ENCODE results near the gene VCAN. TPM values are rescaled to one million over a fixed set of nuclear protein-coding genes. Genes with fewer than 3 reads are reported as not detected.

The VCAN gene
- total and polyA plus RNA-seq, 4 donors, result 0.97 to 15.6 (median 4.8) TPM

DNA sequence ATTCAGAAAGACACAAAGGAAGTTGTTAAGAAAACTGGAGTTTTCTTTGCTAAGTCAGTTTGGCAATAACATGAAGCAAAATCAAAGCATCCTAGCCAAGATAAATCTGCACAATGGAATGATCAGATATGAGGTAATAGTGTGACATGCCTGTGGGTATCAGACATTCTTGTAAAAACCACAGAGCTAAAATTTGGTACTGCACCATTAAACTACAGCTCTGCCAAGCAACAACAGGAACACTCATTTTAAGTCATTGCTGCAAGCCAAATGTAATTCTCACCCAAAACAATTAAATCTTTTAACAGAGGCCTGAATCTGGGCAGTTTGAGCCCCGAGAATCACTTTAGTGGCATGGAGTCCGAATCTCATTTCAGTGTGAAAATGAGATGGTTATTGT is 96.6 kb downstream of the VCAN start:
- TF ChIP-seq FOXA1 (IDR thresholded peaks at IDR 0.05) (no peak), NR2F2 (IDR thresholded peaks at IDR 0.05) (no peak), RAD21 (IDR thresholded peaks at IDR 0.05) (no peak), RXRA (IDR thresholded peaks at IDR 0.05) (no peak), TAF1 (conservative IDR thresholded peaks at IDR 0.05) (no peak), HNF4A (conservative IDR thresholded peaks at IDR 0.05) (no peak), JUND (IDR thresholded peaks at IDR 0.05) (no peak), SP1 (IDR thresholded peaks at IDR 0.05) (no peak), EGR1 (IDR thresholded peaks at IDR 0.05; ENCODE audit: low read depth in 2 of 2) (no peak), HNF4G (IDR thresholded peaks at IDR 0.05) (no peak)
- TF ChIP-seq, protein P1, sequence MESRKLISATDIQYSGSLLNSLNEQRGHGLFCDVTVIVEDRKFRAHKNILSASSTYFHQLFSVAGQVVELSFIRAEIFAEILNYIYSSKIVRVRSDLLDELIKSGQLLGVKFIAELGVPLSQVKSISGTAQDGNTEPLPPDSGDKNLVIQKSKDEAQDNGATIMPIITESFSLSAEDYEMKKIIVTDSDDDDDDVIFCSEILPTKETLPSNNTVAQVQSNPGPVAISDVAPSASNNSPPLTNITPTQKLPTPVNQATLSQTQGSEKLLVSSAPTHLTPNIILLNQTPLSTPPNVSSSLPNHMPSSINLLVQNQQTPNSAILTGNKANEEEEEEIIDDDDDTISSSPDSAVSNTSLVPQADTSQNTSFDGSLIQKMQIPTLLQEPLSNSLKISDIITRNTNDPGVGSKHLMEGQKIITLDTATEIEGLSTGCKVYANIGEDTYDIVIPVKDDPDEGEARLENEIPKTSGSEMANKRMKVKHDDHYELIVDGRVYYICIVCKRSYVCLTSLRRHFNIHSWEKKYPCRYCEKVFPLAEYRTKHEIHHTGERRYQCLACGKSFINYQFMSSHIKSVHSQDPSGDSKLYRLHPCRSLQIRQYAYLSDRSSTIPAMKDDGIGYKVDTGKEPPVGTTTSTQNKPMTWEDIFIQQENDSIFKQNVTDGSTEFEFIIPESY (IDR thresholded peaks at IDR 0.05), result no peak
- TF ChIP-seq, protein P2, sequence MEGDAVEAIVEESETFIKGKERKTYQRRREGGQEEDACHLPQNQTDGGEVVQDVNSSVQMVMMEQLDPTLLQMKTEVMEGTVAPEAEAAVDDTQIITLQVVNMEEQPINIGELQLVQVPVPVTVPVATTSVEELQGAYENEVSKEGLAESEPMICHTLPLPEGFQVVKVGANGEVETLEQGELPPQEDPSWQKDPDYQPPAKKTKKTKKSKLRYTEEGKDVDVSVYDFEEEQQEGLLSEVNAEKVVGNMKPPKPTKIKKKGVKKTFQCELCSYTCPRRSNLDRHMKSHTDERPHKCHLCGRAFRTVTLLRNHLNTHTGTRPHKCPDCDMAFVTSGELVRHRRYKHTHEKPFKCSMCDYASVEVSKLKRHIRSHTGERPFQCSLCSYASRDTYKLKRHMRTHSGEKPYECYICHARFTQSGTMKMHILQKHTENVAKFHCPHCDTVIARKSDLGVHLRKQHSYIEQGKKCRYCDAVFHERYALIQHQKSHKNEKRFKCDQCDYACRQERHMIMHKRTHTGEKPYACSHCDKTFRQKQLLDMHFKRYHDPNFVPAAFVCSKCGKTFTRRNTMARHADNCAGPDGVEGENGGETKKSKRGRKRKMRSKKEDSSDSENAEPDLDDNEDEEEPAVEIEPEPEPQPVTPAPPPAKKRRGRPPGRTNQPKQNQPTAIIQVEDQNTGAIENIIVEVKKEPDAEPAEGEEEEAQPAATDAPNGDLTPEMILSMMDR (IDR thresholded peaks at IDR 0.05; ENCODE audit: low read depth, low read length, missing input control), result no peak
- TF ChIP-seq, protein P3, sequence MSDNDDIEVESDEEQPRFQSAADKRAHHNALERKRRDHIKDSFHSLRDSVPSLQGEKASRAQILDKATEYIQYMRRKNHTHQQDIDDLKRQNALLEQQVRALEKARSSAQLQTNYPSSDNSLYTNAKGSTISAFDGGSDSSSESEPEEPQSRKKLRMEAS (IDR thresholded peaks at IDR 0.05), result no peak
- TF ChIP-seq, protein P4, sequence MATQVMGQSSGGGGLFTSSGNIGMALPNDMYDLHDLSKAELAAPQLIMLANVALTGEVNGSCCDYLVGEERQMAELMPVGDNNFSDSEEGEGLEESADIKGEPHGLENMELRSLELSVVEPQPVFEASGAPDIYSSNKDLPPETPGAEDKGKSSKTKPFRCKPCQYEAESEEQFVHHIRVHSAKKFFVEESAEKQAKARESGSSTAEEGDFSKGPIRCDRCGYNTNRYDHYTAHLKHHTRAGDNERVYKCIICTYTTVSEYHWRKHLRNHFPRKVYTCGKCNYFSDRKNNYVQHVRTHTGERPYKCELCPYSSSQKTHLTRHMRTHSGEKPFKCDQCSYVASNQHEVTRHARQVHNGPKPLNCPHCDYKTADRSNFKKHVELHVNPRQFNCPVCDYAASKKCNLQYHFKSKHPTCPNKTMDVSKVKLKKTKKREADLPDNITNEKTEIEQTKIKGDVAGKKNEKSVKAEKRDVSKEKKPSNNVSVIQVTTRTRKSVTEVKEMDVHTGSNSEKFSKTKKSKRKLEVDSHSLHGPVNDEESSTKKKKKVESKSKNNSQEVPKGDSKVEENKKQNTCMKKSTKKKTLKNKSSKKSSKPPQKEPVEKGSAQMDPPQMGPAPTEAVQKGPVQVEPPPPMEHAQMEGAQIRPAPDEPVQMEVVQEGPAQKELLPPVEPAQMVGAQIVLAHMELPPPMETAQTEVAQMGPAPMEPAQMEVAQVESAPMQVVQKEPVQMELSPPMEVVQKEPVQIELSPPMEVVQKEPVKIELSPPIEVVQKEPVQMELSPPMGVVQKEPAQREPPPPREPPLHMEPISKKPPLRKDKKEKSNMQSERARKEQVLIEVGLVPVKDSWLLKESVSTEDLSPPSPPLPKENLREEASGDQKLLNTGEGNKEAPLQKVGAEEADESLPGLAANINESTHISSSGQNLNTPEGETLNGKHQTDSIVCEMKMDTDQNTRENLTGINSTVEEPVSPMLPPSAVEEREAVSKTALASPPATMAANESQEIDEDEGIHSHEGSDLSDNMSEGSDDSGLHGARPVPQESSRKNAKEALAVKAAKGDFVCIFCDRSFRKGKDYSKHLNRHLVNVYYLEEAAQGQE (IDR thresholded peaks at IDR 0.05), result no peak
- DNase-seq (ENCODE audit: low spot score), result no peak
- Histone ChIP-seq H3K36me3 (ENCODE audit: control insufficient read depth in 4 of 4, insufficient read depth in 3 of 4, low read depth in 1 of 4, low read length in 3 of 4) (no peaks in the 10 kb centered on the region), H3K4me1 (ENCODE audit: control insufficient read depth in 4 of 4, insufficient read depth in 4 of 4, low read length in 3 of 4) (peaks cover 0 to 4% (median 2%) of the 10 kb centered on the region in 4 donors), H3K4me3 (ENCODE audit: low read depth in 1 of 3, low read length in 3 of 3) (no peak overlapping the region), H3K9me3 (ENCODE audit: control insufficient read depth in 4 of 4, low read length in 3 of 4) (peaks cover 0 to 8% (median 1%) of the 10 kb centered on the region in 4 donors), H3K27me3 (ENCODE audit: control insufficient read depth in 4 of 4, insufficient read depth in 4 of 4, low read length in 3 of 4) (peaks cover 0 to 2% (median 0%) of the 10 kb centered on the region in 4 donors), H3K27ac (ENCODE audit: low read depth in 1 of 2, low read length in 2 of 2) (no peak overlapping the region), H3K9ac (ENCODE audit: low read depth in 1 of 2, low read length in 2 of 2) (no peak overlapping the region)
- WGBS, result 88% methylated on average over 2 of the region's 2 CpGs

DNA sequence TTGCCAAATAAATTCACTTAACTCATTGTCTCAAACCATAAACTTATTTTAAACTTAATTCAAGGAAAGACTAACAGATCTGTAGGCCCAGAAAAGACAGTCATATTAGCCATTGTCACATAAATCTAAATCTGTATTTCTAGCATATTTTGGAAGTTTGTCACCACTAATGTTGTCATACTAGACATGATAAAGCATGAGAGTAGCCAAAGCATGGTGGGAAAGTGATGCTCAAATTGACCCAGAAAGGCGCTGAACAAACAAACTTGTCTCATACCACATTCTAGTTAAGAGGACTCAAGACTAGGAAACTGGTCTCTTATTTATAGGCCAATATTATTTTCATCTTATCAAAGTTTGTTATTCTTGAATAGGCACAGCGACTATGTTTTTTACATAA is 99.4 kb downstream of the VCAN start:
- H3K27me3 ChIP-seq (ENCODE audit: control insufficient read depth in 4 of 4, insufficient read depth in 4 of 4, low read length in 3 of 4), result peaks cover 0 to 2% (median 0%) of the 10 kb centered on the region in 4 donors
- H3K36me3 ChIP-seq (ENCODE audit: control insufficient read depth in 4 of 4, insufficient read depth in 3 of 4, low read depth in 1 of 4, low read length in 3 of 4), result no peaks in the 10 kb centered on the region
- H3K9me3 ChIP-seq (ENCODE audit: control insufficient read depth in 4 of 4, low read length in 3 of 4), result peaks cover 0 to 8% (median 2%) of the 10 kb centered on the region in 4 donors
- no peak for DNase-seq (ENCODE audit: low spot score)
- TF ChIP-seq, protein P2 (IDR thresholded peaks at IDR 0.05; ENCODE audit: low read depth, low read length, missing input control), result no peak
- TF ChIP-seq NR2F2 (IDR thresholded peaks at IDR 0.05), result no peak
- TF ChIP-seq YY1 (IDR thresholded peaks at IDR 0.05), result no peak
- TF ChIP-seq, protein P5, sequence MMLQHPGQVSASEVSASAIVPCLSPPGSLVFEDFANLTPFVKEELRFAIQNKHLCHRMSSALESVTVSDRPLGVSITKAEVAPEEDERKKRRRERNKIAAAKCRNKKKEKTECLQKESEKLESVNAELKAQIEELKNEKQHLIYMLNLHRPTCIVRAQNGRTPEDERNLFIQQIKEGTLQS (IDR thresholded peaks at IDR 0.05), result no peak
- no peak for TF ChIP-seq HNF4A (conservative IDR thresholded peaks at IDR 0.05)
- no peak for TF ChIP-seq SP1 (IDR thresholded peaks at IDR 0.05)
- no peak for TF ChIP-seq HNF4G (IDR thresholded peaks at IDR 0.05)
- 93% methylated on average over 2 of the region's 2 CpGs for WGBS
- no peak overlapping the region for H3K27ac ChIP-seq (ENCODE audit: low read depth in 1 of 2, low read length in 2 of 2)
- no peak overlapping the region for H3K9ac ChIP-seq (ENCODE audit: low read depth in 1 of 2, low read length in 2 of 2)
- H3K4me3 ChIP-seq (ENCODE audit: low read depth in 1 of 3, low read length in 3 of 3), result no peak overlapping the region
- H3K4me1 ChIP-seq (ENCODE audit: control insufficient read depth in 4 of 4, insufficient read depth in 4 of 4, low read length in 3 of 4), result no peaks in the 10 kb centered on the region

All from liver (tissue), 9 donors.